ENCODE results near the gene ZNF385A.

- TF ChIP-seq POLR2A (IDR thresholded peaks at IDR 0.05) (no peak), CTCF (IDR thresholded peaks at IDR 0.05) (no peak)
These were observed 63.2 kb downstream of the ZNF385A start for GRCh38 chr12:54321363-54321762.
